Transverse colon (tissue), 4 donors: ENCODE measurements around the gene CHRNA9. TPM values are rescaled to one million over a fixed set of nuclear protein-coding genes. Genes with fewer than 3 reads are reported as not detected.

ENCODE experiments used
- DNase-seq: peaks from one replicate; pipeline ENCODE4 v3.0.0-alpha.2; 2019
- H3K27ac ChIP-seq, 4 donors: fragments of 200-600 bp; sonication (generic); 2 replicates each; pipeline ENCODE4 v1.5.1; 2016 to 2018; ENCODE audit warnings: inconsistent platforms in 4 of 4
- H3K27me3 ChIP-seq: fragments of 200-600 bp; sonication (generic); 2 replicates; pipeline ENCODE4 v1.5.1; 2017; ENCODE audit warnings: inconsistent platforms
- H3K36me3 ChIP-seq, 4 donors: fragments of 200-600 bp; sonication (generic); 2 replicates each; pipeline ENCODE4 v1.5.1; 2017 to 2019; ENCODE audit warnings: inconsistent platforms in 4 of 4
- H3K4me1 ChIP-seq, 4 donors: fragments of 200-600 bp; sonication (generic); 2 replicates each; pipeline ENCODE4 v1.5.1; 2017 to 2020; ENCODE audit warnings: inconsistent platforms in 4 of 4
- H3K4me3 ChIP-seq, 4 donors: fragments of 200-600 bp; sonication (generic); 1 replicate in 1 of 4; 2 replicates in 3 of 4; pipeline versions ENCODE4 v1.5.1 to v1.6.1; 2017 to 2019; ENCODE audit warnings: inconsistent platforms in 4 of 4
- H3K9me3 ChIP-seq, 2 donors: fragments of 200-600 bp; sonication (generic); 2 replicates each; pipeline ENCODE4 v1.5.1; 2017 to 2019; ENCODE audit warnings: inconsistent platforms in 2 of 2
- EP300 ChIP-seq: sonication (generic); formaldehyde crosslinking; IDR thresholded peaks from one replicate; pipeline ENCODE4 v1.6.1; 2017; ENCODE audit warnings: antibody characterized with exemption, low read depth
- POLR2A ChIP-seq: fragments of 450-650 bp; IDR thresholded peaks from one replicate; pipeline ENCODE4 v1.6.1; 2016; ENCODE audit warnings: antibody characterized with exemption, mild to moderate bottlenecking, moderate library complexity
- POLR2AphosphoS5 ChIP-seq, 3 donors: sonication (generic); formaldehyde crosslinking; IDR thresholded peaks; one replicate each; pipeline ENCODE4 v1.6.1; 2016; ENCODE audit warnings: antibody characterized with exemption in 3 of 3
- WGBS, 2 donors: methylation state at CpG; one replicate each; pipeline ENCODE4 v1.1.5; 2018; ENCODE audit warnings: low coverage in 1 of 2; 5-methylcytosine and 5-hydroxymethylcytosine counted together
- in situ Hi-C, 4 donors: fragments of 200-750 bp; cut with MboI; loops; one replicate each; pipeline versions ENCODE4 v1.15.0 to v1.15.1; 2017; ENCODE audit warnings: low sequenced_read_pairs in 3 of 4, low pct_ligation_motif_present in 1 of 4, low pct_unique_long_range_greater_than_20kb in 1 of 4
- intact Hi-C: fragments of 100-400 bp; cut with DNase I; formaldehyde crosslinking; loops from one replicate; pipeline ENCODE4 v1.15.1; 2023; ENCODE audit warnings: low total_unique reads
- total RNA-seq, 4 donors: library from RNA; depleted of rRNA; stranded (reverse); fragments of >200 nt; gene quantifications; one replicate each; pipeline ENCODE4 v1.1.0, GENCODE V29; 2016
- TF ChIP-seq, protein P1 (sequence below), 5 experiments: fragments of 200-600 bp in 3 of 5; fragments of 450-650 bp in 2 of 5; sonication (generic) in 3 of 5; IDR thresholded peaks; 1 replicate in 2 of 5; 2 replicates in 3 of 5; pipeline ENCODE4 v1.5.1; 2016 to 2017; ENCODE audit warnings: antibody characterized with exemption in 5 of 5, inconsistent platforms in 3 of 5, mild to moderate bottlenecking in 2 of 5, moderate library complexity in 1 of 5

The CHRNA9 gene
- total RNA-seq, 4 donors from 2014 or later, result not detected

DNA sequence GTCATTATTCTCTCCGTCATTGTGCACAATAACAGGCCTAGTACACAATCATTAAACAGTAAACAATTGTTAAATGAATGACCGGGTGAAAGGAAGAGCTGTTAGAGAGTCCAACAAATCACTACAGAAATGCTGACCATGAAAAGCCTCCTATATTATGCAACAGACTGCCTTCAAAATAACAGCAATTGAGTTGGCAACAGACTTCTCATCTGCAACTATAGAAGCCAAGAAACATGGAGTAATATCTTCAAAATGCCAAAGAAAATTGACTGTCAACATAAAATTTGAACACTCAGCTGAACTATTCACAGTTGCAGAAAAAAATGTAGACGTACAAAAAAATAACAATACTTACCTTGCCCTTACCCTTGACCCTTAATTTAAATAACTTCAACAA, 26.2 kb downstream of the CHRNA9 start:
- 90 to 97% methylated on average over 3 of the region's 3 CpGs for WGBS, 2 donors
- intact Hi-C loops, result no loop called here

DNA sequence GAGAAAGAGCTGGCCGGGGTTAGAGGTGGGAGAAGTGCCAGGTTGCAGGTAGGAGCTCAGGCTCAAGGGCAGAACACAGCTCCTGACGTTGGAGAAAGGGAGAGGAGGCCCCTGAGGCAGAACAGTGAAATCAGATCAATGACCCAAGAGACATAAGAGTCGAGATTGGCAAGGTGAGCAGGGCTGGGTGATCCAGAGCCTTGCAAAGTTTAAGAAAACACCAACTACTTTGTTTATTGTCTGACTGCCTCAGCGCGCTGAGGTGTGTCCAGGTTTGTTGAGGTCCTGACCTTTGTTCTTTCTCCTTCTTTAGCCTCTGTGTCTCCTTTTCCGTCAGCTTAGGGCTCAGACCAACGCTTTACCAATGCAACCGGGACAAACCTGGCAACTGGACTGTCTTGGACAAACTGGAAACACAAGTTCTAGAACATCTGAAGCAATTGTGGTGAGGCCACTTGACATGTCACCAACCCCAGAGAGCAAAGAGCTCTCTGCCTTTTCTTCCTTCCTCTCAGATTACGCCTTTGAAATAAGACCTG, 28.3 kb downstream of the CHRNA9 start:
- TF ChIP-seq POLR2AphosphoS5 (IDR thresholded peaks at IDR 0.05), result peak in 1 of 3 donors; percentile 62
- TF ChIP-seq EP300, result no peak
- H3K9me3 ChIP-seq, result peaks cover 4 to 7% of the 10 kb centered on the region in 2 donors
- in situ Hi-C loops (loop anchor here in 1 of 4 donors (10.0 kb wide), 1 partner anchor 361 kb away; no protein-coding TSS in a partner anchor), intact Hi-C loops (no loop called here)
- peaks cover 0 to 34% (median 18%) of the 10 kb centered on the region in 4 donors for H3K4me1 ChIP-seq
- H3K27me3 ChIP-seq, result no peaks in the 10 kb centered on the region
- peak; percentile 56 for DNase-seq
- H3K27ac ChIP-seq, result peak overlapping the region; percentile 81 to 83 (median 82)
- no peak overlapping the region for H3K4me3 ChIP-seq
- no peaks in the 10 kb centered on the region for H3K36me3 ChIP-seq
- WGBS, 2 donors, result 54 to 57% methylated on average over 3 to 9 of the region's 9 CpGs

More for the DNA sequence above, 26.2 kb downstream of the CHRNA9 start:
- in situ Hi-C loops, result loop anchor here in 1 of 4 donors (10.0 kb wide), 1 partner anchor 363 kb away; no protein-coding TSS in a partner anchor
- H3K27me3 ChIP-seq, result no peaks in the 10 kb centered on the region
- TF ChIP-seq, protein P1, sequence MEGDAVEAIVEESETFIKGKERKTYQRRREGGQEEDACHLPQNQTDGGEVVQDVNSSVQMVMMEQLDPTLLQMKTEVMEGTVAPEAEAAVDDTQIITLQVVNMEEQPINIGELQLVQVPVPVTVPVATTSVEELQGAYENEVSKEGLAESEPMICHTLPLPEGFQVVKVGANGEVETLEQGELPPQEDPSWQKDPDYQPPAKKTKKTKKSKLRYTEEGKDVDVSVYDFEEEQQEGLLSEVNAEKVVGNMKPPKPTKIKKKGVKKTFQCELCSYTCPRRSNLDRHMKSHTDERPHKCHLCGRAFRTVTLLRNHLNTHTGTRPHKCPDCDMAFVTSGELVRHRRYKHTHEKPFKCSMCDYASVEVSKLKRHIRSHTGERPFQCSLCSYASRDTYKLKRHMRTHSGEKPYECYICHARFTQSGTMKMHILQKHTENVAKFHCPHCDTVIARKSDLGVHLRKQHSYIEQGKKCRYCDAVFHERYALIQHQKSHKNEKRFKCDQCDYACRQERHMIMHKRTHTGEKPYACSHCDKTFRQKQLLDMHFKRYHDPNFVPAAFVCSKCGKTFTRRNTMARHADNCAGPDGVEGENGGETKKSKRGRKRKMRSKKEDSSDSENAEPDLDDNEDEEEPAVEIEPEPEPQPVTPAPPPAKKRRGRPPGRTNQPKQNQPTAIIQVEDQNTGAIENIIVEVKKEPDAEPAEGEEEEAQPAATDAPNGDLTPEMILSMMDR (IDR thresholded peaks at IDR 0.05), result no peak
- TF ChIP-seq EP300 (no peak), POLR2AphosphoS5 (IDR thresholded peaks at IDR 0.05) (no peak), POLR2A (no peak)
- no peak overlapping the region for H3K4me3 ChIP-seq
- no peak overlapping the region for H3K27ac ChIP-seq
- H3K9me3 ChIP-seq, result peaks cover 4 to 7% of the 10 kb centered on the region in 2 donors
- peaks cover 0 to 25% (median 14%) of the 10 kb centered on the region in 4 donors for H3K4me1 ChIP-seq
- DNase-seq, result no peak
- H3K36me3 ChIP-seq, result no peaks in the 10 kb centered on the region

DNA sequence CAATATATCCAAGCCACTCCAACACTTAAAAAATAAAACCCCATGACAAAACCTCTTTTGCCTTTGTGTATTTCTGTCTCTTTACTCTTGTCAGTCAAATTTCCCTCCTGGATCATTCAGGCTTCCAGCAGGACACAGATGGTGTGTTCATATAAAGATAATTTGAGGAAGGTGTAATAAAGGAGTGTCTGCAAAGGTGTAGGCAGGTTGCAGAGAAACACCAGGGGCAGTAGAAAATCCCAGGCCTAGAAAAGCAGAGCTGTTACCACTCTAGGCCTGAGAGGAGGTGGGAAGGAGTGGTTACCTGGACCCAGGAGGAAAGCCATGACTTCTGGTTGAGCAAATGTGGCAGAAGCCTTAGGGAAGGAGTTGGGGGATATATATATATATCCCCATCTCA, 28.8 kb downstream of the CHRNA9 start:
- peaks cover 0 to 39% (median 21%) of the 10 kb centered on the region in 4 donors for H3K4me1 ChIP-seq

DNA sequence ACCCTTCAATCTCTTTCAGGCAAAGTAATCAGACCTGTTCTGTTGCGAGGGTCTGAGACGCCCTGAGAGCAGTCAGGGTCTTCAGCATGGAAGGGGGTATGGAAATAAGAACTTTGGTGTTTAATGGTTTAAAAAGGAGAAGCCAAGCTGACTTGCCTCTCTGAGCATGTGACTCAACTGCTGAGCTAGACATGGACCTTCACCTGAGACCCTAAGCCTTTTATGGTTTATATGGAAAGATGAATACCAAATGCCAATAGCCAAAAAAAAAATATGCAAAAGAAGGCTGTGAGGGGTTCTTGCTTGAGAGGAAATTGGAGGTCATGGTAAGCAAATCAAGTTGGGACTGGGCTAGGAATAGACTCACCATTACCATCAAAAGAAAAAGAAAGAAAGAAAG, 30.6 kb downstream of the CHRNA9 start:
- H3K27ac ChIP-seq, result no peak overlapping the region
- DNase-seq, result no peak
- in situ Hi-C loops, result loop anchor here in 1 of 4 donors (10.0 kb wide), 1 partner anchor 359 kb away; no protein-coding TSS in a partner anchor

More for the DNA sequence above, 28.8 kb downstream of the CHRNA9 start:
- no peak for DNase-seq
- TF ChIP-seq POLR2A, result no peak
- no peak for TF ChIP-seq EP300
- TF ChIP-seq, protein P1 (IDR thresholded peaks at IDR 0.05), result no peak
- no peak for TF ChIP-seq POLR2AphosphoS5 (IDR thresholded peaks at IDR 0.05)
- in situ Hi-C loops, result loop anchor here in 1 of 4 donors (10.0 kb wide), 1 partner anchor 361 kb away; no protein-coding TSS in a partner anchor
- Histone ChIP-seq H3K36me3 (no peaks in the 10 kb centered on the region), H3K27ac (peak overlapping the region; percentile 81 to 83 (median 82)), H3K27me3 (no peaks in the 10 kb centered on the region), H3K4me3 (no peak overlapping the region), H3K9me3 (peaks cover 4 to 7% of the 10 kb centered on the region in 2 donors)
- intact Hi-C loops, result no loop called here

More for the DNA sequence above, 30.6 kb downstream of the CHRNA9 start:
- Histone ChIP-seq H3K27me3 (no peaks in the 10 kb centered on the region), H3K4me3 (no peak overlapping the region), H3K9me3 (peaks cover 4 to 7% of the 10 kb centered on the region in 2 donors), H3K36me3 (no peaks in the 10 kb centered on the region), H3K4me1 (peaks cover 0 to 49% (median 27%) of the 10 kb centered on the region in 4 donors)
- TF ChIP-seq POLR2A, result no peak
- TF ChIP-seq, protein P1 (IDR thresholded peaks at IDR 0.05), result no peak
- TF ChIP-seq POLR2AphosphoS5 (IDR thresholded peaks at IDR 0.05), result no peak
- TF ChIP-seq EP300, result no peak
- WGBS, 2 donors, result 81 to 92% methylated on average over 2 of the region's 2 CpGs
- intact Hi-C loops, result no loop called here
